Suprapubic skin (tissue), 4 donors: ENCODE data around the gene SEC24B. TPM values are rescaled to one million over a fixed set of nuclear protein-coding genes. Genes with fewer than 3 reads are reported as not detected.

Experiments
- DNase-seq, 2 donors: peaks; one replicate each; pipeline ENCODE4 v3.0.0-alpha.2; 2019; ENCODE audit warnings: low spot score in 2 of 2
- H3K27ac ChIP-seq: fragments of 200-600 bp; sonication (generic); one replicate; pipeline ENCODE4 v1.5.1; 2019
- H3K27me3 ChIP-seq: fragments of 200-600 bp; sonication (generic); one replicate; pipeline ENCODE4 v1.5.1; 2019
- H3K36me3 ChIP-seq: fragments of 200-600 bp; sonication (generic); one replicate; pipeline ENCODE4 v1.5.1; 2019
- H3K4me1 ChIP-seq: fragments of 200-600 bp; sonication (generic); one replicate; pipeline ENCODE4 v1.5.1; 2019
- H3K4me3 ChIP-seq: fragments of 200-600 bp; sonication (generic); one replicate; pipeline ENCODE4 v1.5.1; 2019; ENCODE audit warnings: mild to moderate bottlenecking
- H3K9me3 ChIP-seq: fragments of 200-600 bp; sonication (generic); one replicate; pipeline ENCODE4 v1.5.1; 2019
- CTCF ChIP-seq, 2 donors: fragments of 200-600 bp in 1 of 2; fragments of 450-650 bp in 1 of 2; sonication (generic) in 1 of 2; IDR thresholded peaks; one replicate each; pipeline ENCODE4 v1.5.1; 2016 to 2019; ENCODE audit warnings: antibody characterized with exemption in 2 of 2, mild to moderate bottlenecking in 1 of 2, moderate library complexity in 1 of 2
- EP300 ChIP-seq: sonication (generic); formaldehyde crosslinking; IDR thresholded peaks from one replicate; pipeline ENCODE4 v1.6.1; 2017; ENCODE audit warnings: antibody characterized with exemption
- POLR2A ChIP-seq, 2 donors: fragments of 450-650 bp; IDR thresholded peaks; one replicate each; pipeline ENCODE4 v1.6.1; 2017; ENCODE audit warnings: antibody characterized with exemption in 2 of 2, mild to moderate bottlenecking in 2 of 2, moderate library complexity in 2 of 2
- POLR2AphosphoS5 ChIP-seq, 3 donors: sonication (generic); formaldehyde crosslinking; IDR thresholded peaks; one replicate each; pipeline ENCODE4 v1.6.1; 2017; ENCODE audit warnings: antibody characterized with exemption in 3 of 3
- WGBS: methylation state at CpG from one replicate; pipeline ENCODE4 v1.1.5; 2018; 5-methylcytosine and 5-hydroxymethylcytosine counted together
- total RNA-seq, 4 donors: library from RNA; depleted of rRNA; stranded (reverse); fragments of >200 nt; gene quantifications; one replicate each; pipeline ENCODE4 v1.1.0, GENCODE V29; 2016

SEC24B gene
- total RNA-seq, 4 donors from 2014 or later, result 38.6 to 77.6 (median 46.1) TPM

GRCh38 chr4:109462297-109462696 is 28.7 kb downstream of the SEC24B start:
- peaks cover 13% of the 10 kb centered on the region for H3K4me1 ChIP-seq
- no peaks in the 10 kb centered on the region for H3K27me3 ChIP-seq
- TF ChIP-seq POLR2AphosphoS5 (IDR thresholded peaks at IDR 0.05) (no peak), CTCF (IDR thresholded peaks at IDR 0.05) (no peak), POLR2A (IDR thresholded peaks at IDR 0.05) (no peak), EP300 (no peak)
- H3K27ac ChIP-seq, result no peak overlapping the region
- H3K4me3 ChIP-seq, result no peak overlapping the region
- no peak for DNase-seq
- H3K9me3 ChIP-seq, result no peaks in the 10 kb centered on the region
- peaks cover 23% of the 10 kb centered on the region for H3K36me3 ChIP-seq
- WGBS, result 56% methylated on average over 3 of the region's 3 CpGs

- no peak overlapping the region for H3K4me3 ChIP-seq
- peaks cover 13% of the 10 kb centered on the region for H3K4me1 ChIP-seq
- no peak for TF ChIP-seq POLR2AphosphoS5 (IDR thresholded peaks at IDR 0.05)
- TF ChIP-seq CTCF (IDR thresholded peaks at IDR 0.05), result no peak
- TF ChIP-seq POLR2A (IDR thresholded peaks at IDR 0.05), result no peak
- TF ChIP-seq EP300, result no peak
- H3K9me3 ChIP-seq, result no peaks in the 10 kb centered on the region
- H3K36me3 ChIP-seq, result peaks cover 23% of the 10 kb centered on the region
- WGBS, result 94% methylated on average over 1 of the region's 1 CpG
- no peak for DNase-seq
- no peak overlapping the region for H3K27ac ChIP-seq
- no peaks in the 10 kb centered on the region for H3K27me3 ChIP-seq
Measured at GRCh38 chr4:109462802-109463201, 29.2 kb downstream of the SEC24B start.

GRCh38 chr4:109465069-109465468 is 31.5 kb downstream of the SEC24B start:
- no peak for TF ChIP-seq EP300
- TF ChIP-seq CTCF (IDR thresholded peaks at IDR 0.05), result no peak
- TF ChIP-seq POLR2A (IDR thresholded peaks at IDR 0.05), result no peak
- no peak for TF ChIP-seq POLR2AphosphoS5 (IDR thresholded peaks at IDR 0.05)
- 38% methylated on average over 2 of the region's 2 CpGs for WGBS
- no peak for DNase-seq
- H3K9me3 ChIP-seq, result no peaks in the 10 kb centered on the region
- H3K27ac ChIP-seq, result no peak overlapping the region
- H3K4me3 ChIP-seq, result no peak overlapping the region
- no peaks in the 10 kb centered on the region for H3K27me3 ChIP-seq
- peaks cover 13% of the 10 kb centered on the region for H3K4me1 ChIP-seq
- H3K36me3 ChIP-seq, result peaks cover 23% of the 10 kb centered on the region

- peaks cover 4% of the 10 kb centered on the region for H3K4me1 ChIP-seq
- H3K27ac ChIP-seq, result no peak overlapping the region
- no peak overlapping the region for H3K4me3 ChIP-seq
- H3K9me3 ChIP-seq, result no peaks in the 10 kb centered on the region
- TF ChIP-seq POLR2A (IDR thresholded peaks at IDR 0.05) (no peak), POLR2AphosphoS5 (IDR thresholded peaks at IDR 0.05) (no peak), EP300 (no peak), CTCF (IDR thresholded peaks at IDR 0.05) (no peak)
- H3K36me3 ChIP-seq, result peaks cover 7% of the 10 kb centered on the region
- H3K27me3 ChIP-seq, result no peaks in the 10 kb centered on the region
- DNase-seq, result no peak
Measured at GRCh38 chr4:109469915-109470314, 36.3 kb downstream of the SEC24B start.

GRCh38 chr4:109472343-109472761 is 38.7 kb downstream of the SEC24B start:
- H3K27me3 ChIP-seq, result no peaks in the 10 kb centered on the region
- WGBS, result 51% methylated on average over 3 of the region's 3 CpGs
- H3K27ac ChIP-seq, result no peak overlapping the region
- TF ChIP-seq EP300 (no peak), POLR2A (IDR thresholded peaks at IDR 0.05) (no peak), POLR2AphosphoS5 (IDR thresholded peaks at IDR 0.05) (no peak), CTCF (IDR thresholded peaks at IDR 0.05) (no peak)
- no peak for DNase-seq
- peaks cover 6% of the 10 kb centered on the region for H3K36me3 ChIP-seq
- no peak overlapping the region for H3K4me3 ChIP-seq
- no peaks in the 10 kb centered on the region for H3K9me3 ChIP-seq
- H3K4me1 ChIP-seq, result peaks cover 3% of the 10 kb centered on the region
